HG03571 (cell line): Measurements from ENCODE around the gene MAN1B1.
A peak's percentile ranks its signal among the peaks of the same experiment; 100 is the strongest.
"Not testable (repeated sequence)": the region's sequence is repeated elsewhere in the genome, so short reads cannot be mapped to it uniquely, and the experiment has no call there.

Experiments
- ATAC-seq: cut with Tn5 transposase; IDR thresholded peaks from one replicate; pipeline ENCODE4 v1.9.1; 2021; ENCODE audit not compliant: unreplicated experiment

MAN1B1 gene

GRCh38 chr9:137110147-137110910, 23.5 kb downstream of the MAN1B1 start:
- no peak for ATAC-seq

DNA sequence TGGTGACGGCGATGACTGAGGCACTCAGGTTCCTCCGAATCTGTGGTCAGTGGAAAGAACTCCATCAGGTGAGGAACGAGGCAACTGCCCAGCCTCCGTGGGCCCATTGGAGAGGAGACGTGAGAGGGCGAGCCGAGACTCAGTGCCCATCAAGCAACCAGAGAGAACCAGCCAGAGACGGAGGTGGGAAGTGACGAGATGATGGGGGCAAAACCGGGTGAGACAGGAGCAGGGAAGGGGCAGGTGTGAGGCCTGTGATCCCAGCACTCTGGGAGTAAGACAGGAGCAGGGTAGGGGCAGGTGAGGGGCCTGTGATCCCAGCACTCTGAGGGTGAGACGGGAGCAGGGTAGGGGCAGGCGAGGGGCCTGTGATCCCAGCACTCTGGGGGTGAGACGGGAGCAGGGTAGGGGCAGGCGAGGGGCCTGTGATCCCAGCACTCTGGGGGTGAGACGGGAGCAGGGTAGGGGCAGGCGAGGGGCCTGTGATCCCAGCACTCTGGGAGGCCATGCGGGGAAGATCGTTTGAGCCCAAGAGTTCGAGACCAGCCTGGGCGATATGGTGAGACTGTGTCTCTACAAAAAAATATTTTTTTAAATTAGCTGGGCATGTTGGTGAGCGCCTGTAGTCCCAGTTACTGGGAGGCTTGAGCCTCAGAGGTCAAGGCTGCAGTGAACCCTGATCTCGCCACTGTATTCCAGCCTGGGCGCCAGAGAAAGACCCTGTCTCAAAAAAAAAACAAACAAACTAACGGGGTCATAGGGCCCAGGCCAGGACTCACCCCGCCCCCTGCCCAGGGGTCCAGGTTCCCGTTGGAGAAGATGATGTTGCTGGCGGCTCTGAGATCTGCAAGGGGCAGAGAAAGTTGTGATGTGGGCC, 24.4 kb downstream of the MAN1B1 start:
- ATAC-seq, result no peak

DNA sequence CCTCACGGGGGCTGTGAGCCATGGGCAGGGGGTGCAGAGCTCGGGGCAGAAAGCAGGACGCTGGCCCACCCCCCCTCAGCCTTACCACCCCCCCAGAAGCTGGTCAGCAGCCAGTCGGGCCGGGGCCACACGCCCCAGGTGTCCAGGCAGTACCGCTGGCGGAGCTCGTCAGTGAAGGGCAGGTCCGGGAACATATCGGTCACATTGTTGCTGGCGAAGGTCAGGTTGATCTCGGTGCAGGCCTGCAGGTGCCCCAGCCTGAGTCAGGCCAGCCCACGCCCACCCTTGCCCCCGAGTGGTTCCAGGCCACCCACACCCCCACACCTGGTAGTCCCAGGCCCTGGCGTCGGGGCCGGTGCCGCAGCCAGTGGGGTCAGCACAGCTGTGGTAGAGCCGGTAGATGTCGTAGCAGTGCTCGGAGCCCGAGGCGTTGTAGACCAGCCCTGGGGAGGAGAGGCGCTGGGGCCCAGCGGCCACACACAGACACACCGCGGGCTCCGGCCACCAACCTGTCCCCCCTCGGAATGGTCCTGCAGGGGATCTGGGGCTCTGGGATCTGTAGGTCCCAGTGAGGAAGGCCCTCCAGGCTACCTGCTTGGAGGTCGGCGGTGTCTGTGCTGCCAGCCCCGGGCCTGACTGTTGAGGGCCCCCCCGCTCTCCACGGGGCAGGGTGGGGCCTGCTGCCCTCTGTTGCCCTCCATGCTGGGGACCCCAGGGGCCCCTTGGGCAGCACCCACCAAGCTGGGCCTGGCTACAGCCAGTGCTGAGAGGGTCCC, 25.2 kb downstream of the MAN1B1 start:
- ATAC-seq, result no peak

- no peak for ATAC-seq
Measured at GRCh38 chr9:137112564-137113384, 26.0 kb downstream of the MAN1B1 start.

- ATAC-seq, result no peak
Measured at GRCh38 chr9:137113385-137114159, 26.8 kb downstream of the MAN1B1 start.

DNA sequence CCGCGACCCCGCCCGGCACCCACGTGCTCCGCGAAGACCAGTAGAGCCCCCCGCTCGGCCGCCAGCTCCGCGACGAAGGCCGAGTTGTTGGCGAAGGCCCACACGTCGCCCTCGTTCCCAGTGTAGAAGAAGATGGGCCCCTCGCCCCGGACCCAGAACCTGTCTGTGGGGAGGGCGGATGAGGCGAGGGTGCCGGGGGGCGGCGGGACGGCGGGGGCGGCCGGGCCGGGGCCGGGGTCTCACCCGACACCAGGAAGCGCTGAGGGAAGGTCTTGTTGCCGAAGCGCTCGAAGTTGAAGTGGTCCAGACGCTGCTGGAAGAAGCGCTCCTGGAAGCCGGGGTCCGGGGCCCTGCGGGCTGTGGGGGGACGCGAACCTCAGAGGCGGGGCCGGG, 27.4 kb downstream of the MAN1B1 start:
- ATAC-seq, result no peak

GRCh38 chr9:137114613-137115393, 28.0 kb downstream of the MAN1B1 start, which contains the start of gene DPP7:
TSS of gene DPP7 (minus strand) at chr9:137114733. CDS start at chr9:137114713, 20 bp downstream.
- peak; percentile 56 for ATAC-seq

GRCh38 chr9:137115394-137116026, 28.7 kb downstream of the MAN1B1 start:
- no peak for ATAC-seq

GRCh38 chr9:137116027-137116507, 29.3 kb downstream of the MAN1B1 start:
- no peak for ATAC-seq

DNA sequence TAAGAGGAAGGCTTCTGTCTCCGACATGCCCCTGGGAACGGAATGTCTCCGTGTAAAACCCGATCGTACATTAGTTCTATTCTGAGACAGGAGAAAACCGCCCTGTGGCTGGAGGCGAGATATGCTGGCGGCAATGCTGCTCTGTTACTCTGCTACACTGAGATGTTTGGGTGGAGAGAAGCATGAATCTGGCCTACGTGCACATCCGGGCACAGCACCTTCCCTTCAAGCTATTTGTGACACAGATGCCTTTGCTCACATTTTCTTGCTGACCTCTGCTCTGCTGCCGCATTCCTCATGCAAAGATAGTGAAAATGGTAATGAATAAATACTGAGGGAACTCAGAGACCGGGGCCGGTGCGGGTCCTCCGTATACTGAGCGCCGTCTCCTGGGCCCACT, 29.9 kb downstream of the MAN1B1 start:
- no peak for ATAC-seq

GRCh38 chr9:137117269-137117731, 30.5 kb downstream of the MAN1B1 start:
- no peak for ATAC-seq

DNA sequence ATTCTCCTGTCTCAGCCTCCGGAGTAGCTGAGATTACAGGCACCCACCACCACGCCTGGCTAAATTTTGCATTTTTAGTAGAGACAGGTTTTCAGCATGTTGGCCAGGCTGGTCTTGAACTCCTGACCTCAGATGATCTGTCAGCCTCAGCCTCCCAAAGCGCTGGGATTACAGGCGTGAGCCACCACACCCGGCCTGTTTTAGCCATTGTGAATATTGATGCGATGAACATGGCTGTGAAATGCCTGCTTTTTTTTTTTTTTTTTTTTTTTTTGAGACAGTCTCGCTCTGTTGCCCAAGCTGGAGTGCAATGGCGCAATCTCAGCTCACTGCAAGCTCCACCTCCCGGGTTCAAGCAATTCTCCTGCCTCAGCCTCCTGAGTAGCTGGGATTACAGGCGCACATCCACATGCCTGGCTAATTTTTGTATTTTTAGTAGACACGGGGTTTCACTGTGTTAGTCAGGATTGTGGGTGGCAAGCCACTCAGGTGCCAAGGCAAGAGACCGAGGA, 31.4 kb downstream of the MAN1B1 start:
- not testable (repeated sequence) for ATAC-seq

- not testable (repeated sequence) for ATAC-seq
Measured at GRCh38 chr9:137121927-137122795, 35.4 kb downstream of the MAN1B1 start.

DNA sequence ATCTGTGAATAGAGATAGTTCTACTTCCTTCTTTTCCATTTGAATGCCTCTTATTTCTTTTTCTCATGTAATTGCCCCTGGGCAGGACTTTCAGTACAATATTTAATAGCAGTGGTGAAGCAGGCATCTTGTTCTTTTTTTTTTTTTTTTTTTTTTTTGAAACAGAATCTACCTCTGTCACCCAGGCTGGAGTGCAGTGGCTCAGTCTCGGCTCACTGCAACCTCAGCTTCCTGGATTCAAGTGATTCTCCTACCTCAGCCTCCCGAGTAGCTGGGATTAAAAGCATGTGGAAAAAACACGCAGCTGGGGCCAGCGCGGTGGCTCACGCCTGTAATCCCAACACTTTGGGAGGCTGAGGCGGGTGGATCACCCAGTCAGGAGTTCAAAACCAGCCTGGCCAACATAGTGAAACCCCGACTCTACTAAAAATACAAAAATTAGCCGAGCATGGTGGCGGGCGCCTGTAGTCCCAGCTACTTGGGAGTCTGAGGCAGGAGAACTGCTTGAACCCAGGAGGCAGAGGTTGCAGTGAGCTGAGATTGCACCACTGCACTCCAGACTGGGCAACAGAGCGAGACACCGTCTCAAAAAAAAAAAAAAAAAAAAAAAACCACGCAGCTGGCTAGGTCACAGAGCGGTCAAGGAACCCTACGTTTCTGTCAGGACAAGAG, 36.1 kb downstream of the MAN1B1 start:
- not testable (repeated sequence) for ATAC-seq

DNA sequence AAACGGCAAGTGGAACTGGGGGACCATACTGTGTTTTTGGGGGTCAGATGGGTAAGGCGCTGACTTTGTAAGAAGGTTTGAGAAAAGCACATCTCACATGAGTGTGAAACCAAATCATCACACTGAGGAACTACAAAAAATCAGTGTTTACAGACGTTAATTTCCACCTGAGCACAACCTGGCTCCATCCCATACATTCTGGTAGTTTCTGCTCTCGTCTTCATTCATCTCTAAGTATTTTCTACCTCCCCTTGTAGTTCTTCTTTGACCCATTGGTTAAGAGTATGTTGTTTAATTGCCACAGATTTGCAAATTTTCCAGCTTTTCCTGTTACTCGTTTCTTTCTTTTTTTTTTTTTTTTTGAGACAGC, 36.7 kb downstream of the MAN1B1 start:
- ATAC-seq, result no peak

DNA sequence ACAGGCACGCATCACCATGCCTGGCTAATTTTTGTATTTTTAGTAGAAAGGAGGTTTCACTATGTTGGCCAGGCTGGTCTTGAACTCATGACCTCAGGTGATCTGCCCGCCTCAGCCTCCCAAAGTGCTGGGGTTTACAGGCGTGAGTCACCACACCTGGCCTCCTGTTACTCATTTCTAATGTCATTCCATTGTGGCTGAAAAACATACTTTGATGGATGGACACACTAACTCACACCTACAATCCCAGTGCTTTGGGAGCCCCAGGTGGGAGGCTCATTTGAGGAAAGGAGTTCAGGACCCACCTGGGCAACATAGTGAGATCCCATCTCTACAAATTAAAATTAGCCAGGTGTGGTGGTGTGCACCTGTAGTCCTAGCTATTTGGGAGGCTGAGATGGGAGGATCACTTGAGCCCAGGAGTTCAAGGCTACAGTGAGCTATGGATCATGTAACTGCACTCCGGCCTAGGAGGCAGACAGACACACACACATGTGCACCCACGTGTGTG, 37.2 kb downstream of the MAN1B1 start:
- ATAC-seq, result not testable (repeated sequence)
